ENCODE data around the gene GHSR. TPM values are rescaled to one million over a fixed set of nuclear protein-coding genes. Genes with fewer than 3 reads are reported as not detected.

Gene GHSR
- total and polyA plus RNA-seq, 2 of the 8 experiments (the other 6 are each of a cell fraction or from before 2014, with no cell fraction given), result not detected

DNA sequence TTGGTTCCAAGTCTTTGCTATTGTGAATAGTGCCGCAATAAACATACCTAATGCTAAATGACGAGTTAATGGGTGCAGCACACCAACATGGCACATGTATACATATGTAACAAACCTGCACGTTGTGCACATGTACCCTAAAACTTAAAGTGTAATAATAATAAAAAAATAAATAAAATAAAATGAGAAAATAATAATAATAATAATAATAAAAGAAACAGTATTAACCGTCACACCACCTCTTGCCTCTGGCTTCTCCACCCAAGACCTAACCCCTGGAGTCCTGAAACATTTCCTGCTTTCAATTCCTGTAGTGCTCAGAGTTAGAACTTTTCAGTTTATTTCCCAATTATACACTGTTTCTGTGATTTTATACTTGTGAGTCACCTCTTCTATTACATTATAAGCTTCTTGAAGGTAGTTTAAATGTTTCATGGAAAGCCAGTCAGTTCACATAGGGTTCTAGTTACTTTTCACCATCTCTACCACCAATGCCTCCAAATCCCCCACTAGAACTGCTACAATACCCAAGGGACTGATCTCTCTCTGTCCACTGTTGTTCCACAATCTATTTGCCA, 18.4 kb upstream of the GHSR start (continued):
- TF ChIP-seq CHD7 (IDR thresholded peaks at IDR 0.05; ENCODE audit: insufficient replicate concordance, low read length), result no peak
- TF ChIP-seq EZH2 (IDR thresholded peaks at IDR 0.05; ENCODE audit: low read depth, low read length, severe bottlenecking), result no peak
- no peak for TF ChIP-seq SIX5 (IDR thresholded peaks at IDR 0.05; ENCODE audit: low read depth, low read length)
- TF ChIP-seq KDM5A (IDR thresholded peaks at IDR 0.05; ENCODE audit: low read length), result no peak
- TF ChIP-seq RFX5 (IDR thresholded peaks at IDR 0.05; ENCODE audit: borderline replicate concordance, low read depth, low read length), result no peak
- TF ChIP-seq BACH1 (IDR thresholded peaks at IDR 0.05; ENCODE audit: low read length), result no peak
- no peak for TF ChIP-seq CTCF (IDR thresholded peaks at IDR 0.05; ENCODE audit: control extremely low read depth in 1 of 3, insufficient read depth in 1 of 3, low read depth in 1 of 3, low read length in 3 of 3)
- no peak for TF ChIP-seq NRF1 (IDR thresholded peaks at IDR 0.05; ENCODE audit: low read depth, low read length)
- TF ChIP-seq BRCA1 (IDR thresholded peaks at IDR 0.05; ENCODE audit: low read depth, low read length), result no peak

Measured in H1 (cell line).